ENCODE measurements around the gene NCOA3.

Gene NCOA3

GRCh38 chr20:47667086-47667485, 165.4 kb downstream of the NCOA3 start:
- DNase-seq (ENCODE audit: extremely low spot score): no peak
- TF ChIP-seq BHLHE40 (IDR thresholded peaks at IDR 0.05; ENCODE audit: borderline replicate concordance): no peak
- no peak for TF ChIP-seq PKNOX1 (IDR thresholded peaks at IDR 0.05)
- no peak for TF ChIP-seq LEF1 (IDR thresholded peaks at IDR 0.05; ENCODE audit: borderline replicate concordance)
- TF ChIP-seq TARDBP (IDR thresholded peaks at IDR 0.05): no peak
- no peak for TF ChIP-seq FOXM1 (IDR thresholded peaks at IDR 0.05; ENCODE audit: borderline replicate concordance)
- TF ChIP-seq ARNT (IDR thresholded peaks at IDR 0.05): no peak
- no peak for TF ChIP-seq L3MBTL2 (conservative IDR thresholded peaks at IDR 0.05)
- TF ChIP-seq FOXA1 (IDR thresholded peaks at IDR 0.05): no peak
- no peak for TF ChIP-seq FOXK2 (IDR thresholded peaks at IDR 0.05)
- TF ChIP-seq ELF4 (IDR thresholded peaks at IDR 0.05): no peak
- no peak for TF ChIP-seq SUZ12 (IDR thresholded peaks at IDR 0.05)
- no peak for TF ChIP-seq ZNF384 (IDR thresholded peaks at IDR 0.05)
- TF ChIP-seq HDGF (IDR thresholded peaks at IDR 0.05; ENCODE audit: borderline replicate concordance): no peak
- no peak for TF ChIP-seq SP1 (IDR thresholded peaks at IDR 0.05)
- TF ChIP-seq NFRKB (IDR thresholded peaks at IDR 0.05): no peak
- ChIA-PET POLR2A (no interaction called here), CTCF (interaction anchor here (1.5 kb wide), 1 partner anchor 953 kb away, joined by 3 read pairs; no protein-coding TSS in a partner anchor)

DNA sequence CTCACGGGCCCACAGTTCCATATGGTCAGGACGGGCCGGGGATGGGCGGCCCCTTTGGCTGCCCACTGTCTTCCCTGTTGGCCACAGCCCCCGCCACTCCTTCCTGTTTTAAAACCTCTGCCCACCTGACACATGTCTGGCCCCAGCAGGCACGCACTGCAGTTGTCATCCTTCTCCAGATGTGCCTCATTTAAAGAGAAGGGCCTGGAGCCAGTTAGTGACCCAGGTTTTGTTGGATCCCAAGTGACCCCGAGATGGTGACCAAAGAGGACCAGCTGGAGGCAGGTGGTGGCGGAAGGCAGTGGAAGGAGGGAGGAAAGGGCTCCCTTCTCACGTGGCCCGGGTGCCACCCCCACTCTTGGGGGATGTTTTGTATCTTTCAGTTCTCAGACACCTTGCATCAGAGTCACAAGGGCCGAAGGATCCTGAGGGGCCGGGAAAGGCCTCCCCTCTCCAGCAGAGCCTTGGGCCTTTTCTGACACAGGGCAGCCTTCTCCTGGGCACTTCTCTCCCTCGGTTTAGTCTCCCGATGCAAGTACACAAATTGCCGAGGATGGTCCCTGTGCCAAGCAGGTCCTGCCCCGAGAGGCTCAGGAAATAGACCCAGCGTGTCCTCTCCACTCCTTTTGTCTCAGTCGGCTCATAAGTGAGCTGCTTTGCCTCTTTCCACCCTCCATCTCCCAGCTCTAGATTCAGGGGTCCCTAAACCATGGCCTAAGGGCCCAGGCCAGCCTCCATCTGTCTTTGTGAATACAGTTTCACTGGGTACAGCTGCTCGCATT, 166.0 kb downstream of the NCOA3 start:
- CTCF ChIA-PET: interaction anchor here (1.5 kb wide), 1 partner anchor 953 kb away, joined by 3 read pairs; no protein-coding TSS in a partner anchor
- DNase-seq (ENCODE audit: extremely low spot score): no peak
- TF ChIP-seq L3MBTL2 (conservative IDR thresholded peaks at IDR 0.05) (no peak), HDGF (IDR thresholded peaks at IDR 0.05; ENCODE audit: borderline replicate concordance) (no peak), ZNF384 (IDR thresholded peaks at IDR 0.05) (no peak), BHLHE40 (IDR thresholded peaks at IDR 0.05; ENCODE audit: borderline replicate concordance) (no peak), FOXM1 (IDR thresholded peaks at IDR 0.05; ENCODE audit: borderline replicate concordance) (no peak), PKNOX1 (IDR thresholded peaks at IDR 0.05) (no peak), TARDBP (IDR thresholded peaks at IDR 0.05) (no peak), SP1 (IDR thresholded peaks at IDR 0.05) (no peak), ARNT (IDR thresholded peaks at IDR 0.05) (no peak), FOXK2 (IDR thresholded peaks at IDR 0.05) (no peak)
- POLR2A ChIA-PET: no interaction called here

- ChIA-PET POLR2A (no interaction called here), CTCF (no interaction called here)
- DNase-seq (ENCODE audit: extremely low spot score): no peak
- no peak for TF ChIP-seq ELF4 (IDR thresholded peaks at IDR 0.05)
- TF ChIP-seq ARNT (IDR thresholded peaks at IDR 0.05): no peak
- TF ChIP-seq ZNF384 (IDR thresholded peaks at IDR 0.05): no peak
- no peak for TF ChIP-seq SP1 (IDR thresholded peaks at IDR 0.05)
- no peak for TF ChIP-seq PKNOX1 (IDR thresholded peaks at IDR 0.05)
- no peak for TF ChIP-seq NFRKB (IDR thresholded peaks at IDR 0.05)
- no peak for TF ChIP-seq CTBP1 (IDR thresholded peaks at IDR 0.05; ENCODE audit: borderline replicate concordance)
- no peak for TF ChIP-seq FOXK2 (IDR thresholded peaks at IDR 0.05)
- TF ChIP-seq LEF1 (IDR thresholded peaks at IDR 0.05; ENCODE audit: borderline replicate concordance): no peak
- no peak for TF ChIP-seq BHLHE40 (IDR thresholded peaks at IDR 0.05; ENCODE audit: borderline replicate concordance)
- no peak for TF ChIP-seq TARDBP (IDR thresholded peaks at IDR 0.05)
- TF ChIP-seq SUZ12 (IDR thresholded peaks at IDR 0.05): no peak
- TF ChIP-seq FOXM1 (IDR thresholded peaks at IDR 0.05; ENCODE audit: borderline replicate concordance): no peak
- TF ChIP-seq HDGF (IDR thresholded peaks at IDR 0.05; ENCODE audit: borderline replicate concordance): no peak
- TF ChIP-seq L3MBTL2 (conservative IDR thresholded peaks at IDR 0.05): no peak
- no peak for TF ChIP-seq FOXA1 (IDR thresholded peaks at IDR 0.05)
Measured at GRCh38 chr20:47668313-47669151, 166.8 kb downstream of the NCOA3 start.

DNA sequence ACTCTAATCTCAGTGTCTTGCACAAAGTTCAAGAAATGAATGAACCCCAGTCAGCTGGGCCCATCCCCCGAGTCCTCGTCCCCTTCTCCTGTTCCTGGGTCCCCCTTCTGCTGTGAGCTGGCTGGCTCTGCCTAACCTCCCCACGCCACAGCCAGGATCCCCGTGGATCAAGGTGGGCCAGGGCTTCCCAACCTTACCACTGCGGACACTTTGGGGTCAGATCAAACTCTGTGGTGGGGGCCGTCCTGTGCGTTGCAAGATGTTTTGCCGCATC, 167.4 kb downstream of the NCOA3 start:
- no peak for TF ChIP-seq ELF4 (IDR thresholded peaks at IDR 0.05)
- TF ChIP-seq CTBP1 (IDR thresholded peaks at IDR 0.05; ENCODE audit: borderline replicate concordance): no peak
- TF ChIP-seq BHLHE40 (IDR thresholded peaks at IDR 0.05; ENCODE audit: borderline replicate concordance): no peak
- TF ChIP-seq SUZ12 (IDR thresholded peaks at IDR 0.05): no peak
- TF ChIP-seq PKNOX1 (IDR thresholded peaks at IDR 0.05): no peak
- TF ChIP-seq FOXM1 (IDR thresholded peaks at IDR 0.05; ENCODE audit: borderline replicate concordance): no peak
- TF ChIP-seq SP1 (IDR thresholded peaks at IDR 0.05): no peak
- TF ChIP-seq HDGF (IDR thresholded peaks at IDR 0.05; ENCODE audit: borderline replicate concordance): no peak
- no peak for TF ChIP-seq TARDBP (IDR thresholded peaks at IDR 0.05)
- TF ChIP-seq FOXK2 (IDR thresholded peaks at IDR 0.05): no peak
- TF ChIP-seq FOXA1 (IDR thresholded peaks at IDR 0.05): no peak
- no peak for TF ChIP-seq ZNF384 (IDR thresholded peaks at IDR 0.05)
- CTCF ChIA-PET: no interaction called here
- DNase-seq (ENCODE audit: extremely low spot score): no peak
- POLR2A ChIA-PET: no interaction called here

DNA sequence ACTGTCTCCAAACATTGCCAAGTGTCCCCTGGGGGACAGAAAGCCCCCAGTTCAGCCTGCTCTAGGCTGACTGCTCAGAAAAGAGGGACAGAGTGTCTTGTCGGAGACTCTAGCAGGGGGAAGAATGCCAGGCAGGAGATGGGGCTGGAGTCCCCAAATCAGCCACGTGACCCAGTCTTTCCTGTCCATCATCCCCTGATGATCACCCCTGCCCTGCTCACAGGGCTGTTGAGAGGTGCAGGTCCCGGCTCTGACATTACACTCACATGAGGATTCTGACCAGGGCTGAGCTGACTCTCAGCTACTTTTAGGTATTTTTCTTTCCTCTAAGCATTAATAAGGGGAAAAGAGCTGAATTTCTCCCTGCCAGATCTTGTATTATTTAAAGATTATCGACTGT, 167.8 kb downstream of the NCOA3 start:
- DNase-seq (ENCODE audit: extremely low spot score): no peak
- ChIA-PET POLR2A (no interaction called here), CTCF (interaction anchor here (0.8 kb wide), 1 partner anchor 951 kb away, joined by 3 read pairs; no protein-coding TSS in a partner anchor)
- TF ChIP-seq SP1 (IDR thresholded peaks at IDR 0.05) (no peak), TARDBP (IDR thresholded peaks at IDR 0.05) (no peak), CTBP1 (IDR thresholded peaks at IDR 0.05; ENCODE audit: borderline replicate concordance) (no peak), ZNF384 (IDR thresholded peaks at IDR 0.05) (no peak), FOXM1 (IDR thresholded peaks at IDR 0.05; ENCODE audit: borderline replicate concordance) (no peak), LEF1 (IDR thresholded peaks at IDR 0.05; ENCODE audit: borderline replicate concordance) (no peak), L3MBTL2 (conservative IDR thresholded peaks at IDR 0.05) (no peak), FOXK2 (IDR thresholded peaks at IDR 0.05) (no peak), BHLHE40 (IDR thresholded peaks at IDR 0.05; ENCODE audit: borderline replicate concordance) (no peak), HDGF (IDR thresholded peaks at IDR 0.05; ENCODE audit: borderline replicate concordance) (no peak), PKNOX1 (IDR thresholded peaks at IDR 0.05) (no peak), FOXA1 (IDR thresholded peaks at IDR 0.05) (no peak), ARNT (IDR thresholded peaks at IDR 0.05) (no peak), NFRKB (IDR thresholded peaks at IDR 0.05) (no peak), ELF4 (IDR thresholded peaks at IDR 0.05) (no peak), SUZ12 (IDR thresholded peaks at IDR 0.05) (no peak)
